IPS-18c (cell line): ENCODE measurements around the gene PIGW.

Source experiments
- H3K4me3 ChIP-seq: 2 replicates; pipeline ENCODE4 v1.7.0; 2013; ENCODE audit warnings: low read depth, mild to moderate bottlenecking, low read length, moderate library complexity; ENCODE audit not compliant: insufficient read depth
- H3K9me3 ChIP-seq: one replicate; pipeline ENCODE4 v1.6.1; 2013; ENCODE audit warnings: mild to moderate bottlenecking, low read length, moderate library complexity; ENCODE audit not compliant: control insufficient read depth, insufficient read depth

PIGW gene

DNA sequence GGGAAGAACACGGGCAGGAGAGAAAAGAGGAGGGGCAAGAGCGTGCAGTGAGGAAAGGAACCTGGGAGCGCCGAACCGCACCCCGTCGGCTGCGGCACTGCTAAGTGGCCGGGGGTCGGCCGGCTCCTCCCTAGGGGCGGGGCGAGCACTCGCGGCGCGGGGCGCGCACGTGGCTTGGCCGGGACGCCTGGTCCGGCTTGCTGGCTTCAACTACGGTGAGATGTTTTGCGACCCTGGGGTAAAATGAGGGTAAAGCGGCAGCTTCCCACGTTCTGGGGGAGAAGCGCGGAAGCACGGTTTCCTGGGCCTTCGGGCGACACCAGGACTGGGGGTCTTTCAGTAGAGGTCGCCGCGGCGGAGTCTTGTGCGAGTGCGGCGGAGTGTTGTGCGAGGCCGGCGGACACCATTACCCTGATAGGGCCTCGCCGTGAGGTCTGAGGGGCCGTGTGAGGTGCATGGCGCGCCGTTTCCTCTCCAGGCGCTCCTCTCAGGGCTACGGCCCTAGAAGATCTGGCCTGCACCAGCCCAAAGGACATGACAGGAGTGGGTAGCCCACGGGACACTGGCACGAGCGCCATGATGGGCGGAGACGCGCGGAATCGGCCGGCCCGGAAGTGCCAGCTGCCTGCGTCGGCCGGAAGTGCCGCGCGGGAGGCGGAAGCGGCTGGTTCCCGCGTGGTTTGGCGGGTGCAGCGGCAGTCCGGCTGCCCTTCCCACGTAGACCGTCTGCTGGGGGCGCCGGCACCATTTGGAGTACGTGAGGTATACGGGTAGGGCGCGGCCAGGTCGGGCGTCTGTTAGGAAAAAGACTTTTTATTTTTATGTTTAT lies at the start of gene PIGW, which contains the start of gene MYO19:
Gene PIGW, plus strand, starts transcription at position 148 of the 829 bp plus-strand sequence. CDS start 2,115 bp downstream, outside the sequence.
Gene MYO19, minus strand, starts transcription at position 29 of the 829 bp plus-strand sequence. CDS start 2,330 bp downstream, outside the sequence.
- no peaks in the 10 kb centered on the region for H3K9me3 ChIP-seq
- peak within 1 kb of the TSS; percentile 98 for H3K4me3 ChIP-seq

- Histone ChIP-seq H3K9me3 (no peaks in the 10 kb centered on the region), H3K4me3 (no peak overlapping the region)
Observed at GRCh38 chr17:36485027-36485426, 49.8 kb upstream of the PIGW start.

DNA sequence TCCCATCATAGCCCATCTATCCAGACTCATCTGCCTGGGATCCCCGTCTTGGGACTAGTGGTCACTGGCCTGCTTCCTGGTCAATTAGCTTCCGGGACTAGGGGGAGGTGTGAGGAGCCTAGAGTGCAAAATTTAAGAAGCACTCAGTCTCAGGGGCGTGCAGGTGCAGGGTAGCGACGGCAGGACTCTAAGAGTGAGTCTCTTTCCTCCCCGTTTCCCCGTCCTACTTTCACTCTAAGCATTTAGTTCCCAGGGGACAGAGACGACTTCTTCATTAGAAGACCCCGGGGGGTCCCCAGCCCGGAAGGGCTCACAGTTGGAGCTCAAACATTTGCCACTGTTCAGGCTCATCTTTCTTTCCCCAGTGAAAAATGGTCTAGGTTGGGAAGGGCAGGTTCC lies 49.0 kb upstream of the PIGW start:
- H3K4me3 ChIP-seq: peak overlapping the region; percentile 94
- H3K9me3 ChIP-seq: no peaks in the 10 kb centered on the region

GRCh38 chr17:36486204-36487194 lies 48.3 kb upstream of the PIGW start, which contains the start of gene ZNHIT3:
TSS of gene ZNHIT3 (plus strand) at chr17:36486681. CDS start at chr17:36486700, 19 bp downstream.
- Histone ChIP-seq H3K4me3 (peak within 1 kb of the TSS; percentile 94), H3K9me3 (no peaks in the 10 kb centered on the region)

- no peaks in the 10 kb centered on the region for H3K9me3 ChIP-seq
- no peak overlapping the region for H3K4me3 ChIP-seq
Observed at GRCh38 chr17:36493956-36494355, 40.8 kb upstream of the PIGW start.

DNA sequence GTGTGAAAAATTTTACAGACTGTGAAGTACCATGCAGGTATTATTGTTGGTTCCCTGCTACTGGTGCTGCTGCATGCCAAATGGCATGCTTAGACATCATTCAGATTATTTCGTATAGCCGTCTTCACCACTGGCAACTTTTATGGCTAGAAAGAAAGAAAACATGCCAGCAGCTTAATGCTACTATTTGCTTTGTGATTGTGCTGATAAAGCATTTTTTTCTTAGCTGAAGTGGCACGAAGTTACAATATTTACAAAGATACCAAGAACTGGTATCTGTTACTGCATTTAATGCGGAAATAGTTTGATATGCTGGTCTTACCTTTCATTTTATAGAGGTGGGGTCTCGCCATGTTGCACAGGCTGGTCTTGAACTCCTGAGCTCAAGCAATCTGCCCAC lies 40.1 kb upstream of the PIGW start:
- Histone ChIP-seq H3K4me3 (no peak overlapping the region), H3K9me3 (no peaks in the 10 kb centered on the region)

DNA sequence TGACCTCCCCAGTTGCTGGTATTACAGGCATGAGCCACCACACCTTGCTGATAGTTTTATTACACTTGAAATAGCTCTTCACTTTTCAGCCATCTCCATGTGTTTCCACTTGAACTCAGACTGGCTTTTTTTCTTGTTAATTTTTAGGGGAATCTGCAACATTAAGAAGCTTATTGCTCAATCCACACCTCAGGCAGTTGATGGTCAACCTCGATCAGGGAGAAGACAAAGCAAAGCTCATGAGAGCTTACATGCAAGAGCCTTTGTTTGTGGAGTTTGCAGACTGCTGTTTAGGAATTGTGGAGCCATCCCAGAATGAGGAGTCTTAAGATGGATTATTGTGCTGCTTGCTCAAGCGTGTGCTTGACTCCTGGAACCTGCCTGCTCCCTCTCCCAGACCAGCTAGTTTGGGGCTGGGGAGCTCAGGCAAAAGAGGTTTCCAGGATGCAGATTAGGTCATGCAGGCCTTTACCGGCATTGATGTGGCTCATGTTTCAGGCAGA lies 39.7 kb upstream of the PIGW start:
- Histone ChIP-seq H3K9me3 (no peaks in the 10 kb centered on the region), H3K4me3 (no peak overlapping the region)

- Histone ChIP-seq H3K9me3 (peaks cover 2% of the 10 kb centered on the region), H3K4me3 (no peak overlapping the region)
Observed at GRCh38 chr17:36496018-36496789, 38.6 kb upstream of the PIGW start.

DNA sequence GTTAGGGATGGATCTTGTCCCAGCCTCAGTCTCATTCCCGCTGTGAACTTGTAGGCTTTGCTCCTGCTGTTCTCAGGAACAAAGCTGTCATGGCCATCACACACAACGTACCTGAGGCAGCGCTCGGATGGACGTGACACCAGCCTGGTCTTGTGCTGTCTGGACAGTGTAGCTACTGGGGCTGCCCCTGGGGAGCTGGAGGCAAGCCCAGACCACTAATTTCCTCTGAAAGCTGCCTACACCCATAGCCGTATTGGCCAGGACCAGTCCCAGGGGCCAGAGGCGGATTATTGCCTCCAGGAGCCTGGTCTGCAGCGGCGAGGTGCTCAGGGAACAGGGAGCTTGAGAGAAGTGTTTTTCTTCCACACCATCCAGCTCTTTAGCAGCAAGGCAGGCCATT lies 36.6 kb upstream of the PIGW start:
- H3K4me3 ChIP-seq: no peak overlapping the region
- H3K9me3 ChIP-seq: peaks cover 2% of the 10 kb centered on the region

DNA sequence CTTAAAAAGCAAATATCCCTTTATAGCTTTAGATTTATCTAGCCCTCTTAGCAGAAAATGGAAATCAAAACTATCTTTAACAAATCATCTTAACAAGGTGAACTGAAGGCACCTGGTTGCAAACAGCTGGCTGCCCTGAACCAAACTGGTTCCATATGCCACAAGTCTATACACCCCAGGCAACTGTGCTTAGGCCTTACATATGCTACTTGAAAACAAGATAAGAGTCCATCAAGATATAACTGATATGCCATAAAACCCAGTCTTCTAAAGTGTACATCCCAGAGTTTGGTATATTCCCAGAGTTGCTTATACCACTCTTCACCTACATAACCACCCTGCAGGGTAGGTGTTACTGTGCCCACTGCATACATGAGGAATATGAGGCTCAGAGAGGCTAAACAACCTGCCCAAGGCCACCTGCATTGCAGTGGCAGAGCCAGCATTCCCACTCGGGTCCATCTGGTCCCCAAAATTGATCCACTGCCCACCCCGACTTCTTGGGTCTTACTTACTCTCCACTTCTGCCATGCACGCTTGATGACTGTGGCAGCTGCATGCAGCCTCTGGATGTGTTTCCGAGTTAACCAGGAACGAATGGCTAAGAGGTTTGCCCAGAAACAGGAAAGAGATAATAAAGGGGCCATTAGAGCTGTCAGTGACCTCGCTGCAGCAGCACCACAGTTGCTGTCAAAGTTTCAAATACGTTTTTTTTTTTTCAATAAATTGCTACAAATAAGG lies 36.1 kb upstream of the PIGW start:
- Histone ChIP-seq H3K9me3 (peaks cover 2% of the 10 kb centered on the region), H3K4me3 (no peak overlapping the region)

DNA sequence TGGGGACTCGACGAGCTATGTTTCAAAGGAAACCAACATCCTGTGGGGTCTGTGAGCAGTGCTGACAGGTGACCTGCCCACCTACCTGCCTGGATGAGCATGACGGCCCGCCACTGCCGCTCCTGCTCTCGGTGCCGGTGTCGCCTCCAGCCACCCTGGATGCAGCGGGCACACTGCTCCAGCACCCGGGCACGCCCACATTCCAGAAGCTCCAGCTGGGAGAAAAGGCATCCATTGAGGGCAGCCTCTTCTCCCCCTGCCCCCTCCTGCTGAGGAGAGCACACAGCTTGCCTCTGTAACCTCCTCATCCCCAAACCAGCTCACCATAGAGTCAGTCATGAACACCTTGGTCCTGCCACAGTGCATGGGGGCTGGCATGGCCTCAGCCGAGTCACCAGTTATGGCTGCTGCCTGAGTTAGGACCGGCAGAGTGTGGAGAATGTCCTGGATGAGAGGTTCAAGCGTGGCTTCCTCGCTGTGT lies 34.0 kb upstream of the PIGW start:
- Histone ChIP-seq H3K4me3 (no peak overlapping the region), H3K9me3 (peaks cover 2% of the 10 kb centered on the region)

DNA sequence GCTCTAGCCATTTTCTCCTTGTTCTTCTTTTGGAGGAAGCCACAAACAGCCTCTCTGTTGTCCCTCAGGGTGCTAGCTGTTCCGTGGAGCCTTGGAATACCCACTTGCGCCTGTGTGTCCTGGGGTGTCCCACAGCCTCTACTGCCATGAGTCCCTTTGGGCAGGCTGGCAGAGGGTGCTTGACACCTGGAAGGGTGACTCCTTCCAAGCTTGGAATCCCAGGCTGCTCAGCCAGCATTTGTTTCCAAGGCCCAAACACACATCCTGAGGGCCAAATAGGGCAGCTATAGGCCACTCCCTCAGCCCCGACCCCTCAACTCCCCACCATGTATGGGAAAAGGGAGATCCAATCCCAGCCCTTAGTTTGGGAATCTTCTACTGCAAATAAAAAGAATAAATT lies 33.4 kb upstream of the PIGW start:
- Histone ChIP-seq H3K4me3 (no peak overlapping the region), H3K9me3 (peaks cover 2% of the 10 kb centered on the region)

DNA sequence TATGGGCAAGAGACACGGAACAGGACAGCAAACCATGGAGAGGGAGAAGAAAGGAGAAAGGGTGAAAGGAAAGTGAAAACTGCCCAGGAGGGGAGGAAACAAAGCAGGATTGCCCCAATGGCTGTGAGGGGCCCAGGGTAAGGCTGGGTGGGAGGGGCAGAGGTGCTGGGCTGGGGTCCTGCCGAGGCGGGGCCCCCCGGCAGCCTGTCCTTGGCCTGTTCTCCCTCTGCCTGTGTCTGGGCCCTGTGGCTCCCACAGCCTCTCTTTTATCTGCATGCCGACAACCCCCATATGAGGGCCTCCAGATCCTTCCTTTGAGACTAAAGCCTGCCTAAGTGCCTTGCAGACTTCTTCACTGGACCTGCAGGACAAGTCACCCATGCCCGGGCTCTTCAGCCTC lies 32.8 kb upstream of the PIGW start:
- Histone ChIP-seq H3K9me3 (peaks cover 2% of the 10 kb centered on the region), H3K4me3 (no peak overlapping the region)

GRCh38 chr17:36503456-36504155 lies 31.2 kb upstream of the PIGW start:
- no peak overlapping the region for H3K4me3 ChIP-seq
- peaks cover 2% of the 10 kb centered on the region for H3K9me3 ChIP-seq

GRCh38 chr17:36504156-36504545 lies 30.6 kb upstream of the PIGW start:
- H3K9me3 ChIP-seq: peaks cover 2% of the 10 kb centered on the region
- H3K4me3 ChIP-seq: no peak overlapping the region

GRCh38 chr17:36505171-36505570 lies 29.6 kb upstream of the PIGW start:
- Histone ChIP-seq H3K9me3 (peaks cover 2% of the 10 kb centered on the region), H3K4me3 (no peak overlapping the region)
